DOHH2 (cell line): Measurements from ENCODE around the gene ICAM1.
"Not testable (repeated sequence)": the region's sequence is repeated elsewhere in the genome, so short reads cannot be mapped to it uniquely, and the experiment has no call there.

Experiments
- H3F3A ChIP-seq: fragments of 200-600 bp; sonication (generic), shearing (Covaris generic); 2 replicates; pipeline ENCODE4 v1.6.0; 2016; ENCODE audit warnings: antibody characterized with exemption, mild to moderate bottlenecking; ENCODE audit not compliant: control insufficient read depth, insufficient read depth
- H3K27ac ChIP-seq: fragments of 200-600 bp; sonication (generic); 2 replicates; pipeline ENCODE4 v1.5.1; 2014; ENCODE audit warnings: low read depth, mild to moderate bottlenecking, low read length, moderate library complexity
- H3K27me3 ChIP-seq: fragments of 200-600 bp; sonication (generic); 2 replicates; pipeline ENCODE4 v1.6.1; 2014; ENCODE audit warnings: mild to moderate bottlenecking, low read length, mixed read lengths; ENCODE audit not compliant: control insufficient read depth
- H3K36me3 ChIP-seq: fragments of 200-600 bp; sonication (generic); 2 replicates; pipeline ENCODE4 v1.6.1; 2014; ENCODE audit warnings: mild to moderate bottlenecking, low read length, moderate library complexity, mixed read lengths; ENCODE audit not compliant: control insufficient read depth
- H3K4me1 ChIP-seq: fragments of 200-600 bp; sonication (generic); 2 replicates; pipeline ENCODE4 v1.6.1; 2014; ENCODE audit warnings: mild to moderate bottlenecking, low read length, mixed read lengths; ENCODE audit not compliant: control insufficient read depth
- H3K4me2 ChIP-seq: fragments of 200-600 bp; sonication (generic); 2 replicates; pipeline ENCODE4 v1.6.0; 2014; ENCODE audit warnings: mild to moderate bottlenecking, low read length, moderate library complexity
- H3K4me3 ChIP-seq: fragments of 200-600 bp; sonication (generic); 2 replicates; pipeline ENCODE4 v1.5.1; 2014; ENCODE audit warnings: mild to moderate bottlenecking, low read length, mixed read lengths
- H3K79me2 ChIP-seq: fragments of 200-600 bp; sonication (generic); 2 replicates; pipeline ENCODE4 v1.6.1; 2014; ENCODE audit warnings: mild to moderate bottlenecking, low read length, mixed read lengths; ENCODE audit not compliant: control insufficient read depth
- H3K9me2 ChIP-seq: fragments of 200-600 bp; sonication (generic); replicated peaks from 2 replicates; pipeline ENCODE4 v1.6.1; 2014; ENCODE audit warnings: mild to moderate bottlenecking, low read length, mixed read lengths; ENCODE audit not compliant: control insufficient read depth
- H3K9me3 ChIP-seq: fragments of 200-600 bp; sonication (generic); 2 replicates; pipeline ENCODE4 v1.6.1; 2014; ENCODE audit warnings: antibody characterized with exemption, low read length, mixed read lengths; ENCODE audit not compliant: control insufficient read depth, insufficient read depth
- H4K20me1 ChIP-seq: fragments of 200-600 bp; sonication (generic); 2 replicates; pipeline ENCODE4 v1.6.0; 2014; ENCODE audit warnings: low read depth, mild to moderate bottlenecking, antibody characterized with exemption, low read length, moderate library complexity; ENCODE audit not compliant: control insufficient read depth, insufficient read depth
- EZH2phosphoT487 ChIP-seq: fragments of 200-600 bp; sonication (generic); IDR thresholded peaks from 2 replicates; pipeline ENCODE4 v1.6.1; 2017; ENCODE audit warnings: borderline replicate concordance, mild to moderate bottlenecking, antibody characterized with exemption, low read length, moderate library complexity, mixed read lengths
- TF ChIP-seq, protein P1 (sequence below): fragments of 200-600 bp; sonication (generic); IDR thresholded peaks from one replicate; pipeline ENCODE4 v1.5.1; 2014; ENCODE audit warnings: antibody characterized with exemption, mild to moderate bottlenecking, low read depth, low read length; ENCODE audit not compliant: poor library complexity, severe bottlenecking

ICAM1 gene

DNA sequence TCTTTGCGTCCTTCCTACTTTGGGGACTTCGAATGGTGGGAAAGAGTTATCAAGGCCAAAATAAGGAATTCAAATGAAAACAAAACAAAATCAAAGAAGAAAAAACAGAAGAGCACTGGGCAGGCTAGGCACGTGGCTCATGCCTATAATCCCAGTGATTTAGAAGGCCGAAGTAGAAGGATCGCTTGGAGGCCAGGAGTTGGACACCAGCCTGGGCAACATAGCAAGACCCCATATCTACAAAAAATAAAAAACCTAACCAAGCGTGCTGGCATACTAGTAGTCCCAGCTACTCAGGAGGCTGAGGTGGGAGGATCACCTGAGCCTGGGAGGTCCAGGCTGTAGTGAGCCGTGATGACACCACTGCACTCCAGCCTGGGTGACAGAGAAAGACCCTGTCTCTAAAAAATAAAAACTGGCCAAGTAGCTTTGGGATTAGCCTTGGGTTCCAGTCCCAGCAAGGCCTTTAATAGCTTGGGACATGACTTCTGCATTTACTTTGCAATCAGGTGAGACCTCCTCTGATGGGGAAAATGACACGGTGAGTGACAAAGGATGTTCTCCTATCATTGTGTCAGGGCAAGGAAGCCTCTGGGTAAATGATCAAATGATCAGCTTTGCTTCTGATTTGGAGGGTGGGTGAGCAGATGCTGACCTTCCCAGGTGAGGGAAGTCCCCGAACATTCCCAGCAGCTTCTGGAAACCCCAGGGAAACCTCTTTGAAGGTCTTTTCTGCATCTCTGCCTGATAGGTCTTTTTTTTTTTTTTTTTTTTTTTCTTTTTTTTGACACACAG lies 7.1 kb downstream of the ICAM1 start:
- Histone ChIP-seq H3F3A (no peaks in the 10 kb centered on the region), H3K4me2 (no peak overlapping the region), H3K9me2 (no peaks in the 10 kb centered on the region), H3K27me3 (no peaks in the 10 kb centered on the region), H3K4me3 (no peak overlapping the region), H3K27ac (no peak overlapping the region), H3K4me1 (peaks cover 8% of the 10 kb centered on the region), H3K36me3 (peaks cover 58% of the 10 kb centered on the region), H4K20me1 (no peaks in the 10 kb centered on the region; the same call in 1 of the 2 replicates), H3K9me3 (no peaks in the 10 kb centered on the region), H3K79me2 (peaks cover 29% of the 10 kb centered on the region)
- TF ChIP-seq, protein P1, sequence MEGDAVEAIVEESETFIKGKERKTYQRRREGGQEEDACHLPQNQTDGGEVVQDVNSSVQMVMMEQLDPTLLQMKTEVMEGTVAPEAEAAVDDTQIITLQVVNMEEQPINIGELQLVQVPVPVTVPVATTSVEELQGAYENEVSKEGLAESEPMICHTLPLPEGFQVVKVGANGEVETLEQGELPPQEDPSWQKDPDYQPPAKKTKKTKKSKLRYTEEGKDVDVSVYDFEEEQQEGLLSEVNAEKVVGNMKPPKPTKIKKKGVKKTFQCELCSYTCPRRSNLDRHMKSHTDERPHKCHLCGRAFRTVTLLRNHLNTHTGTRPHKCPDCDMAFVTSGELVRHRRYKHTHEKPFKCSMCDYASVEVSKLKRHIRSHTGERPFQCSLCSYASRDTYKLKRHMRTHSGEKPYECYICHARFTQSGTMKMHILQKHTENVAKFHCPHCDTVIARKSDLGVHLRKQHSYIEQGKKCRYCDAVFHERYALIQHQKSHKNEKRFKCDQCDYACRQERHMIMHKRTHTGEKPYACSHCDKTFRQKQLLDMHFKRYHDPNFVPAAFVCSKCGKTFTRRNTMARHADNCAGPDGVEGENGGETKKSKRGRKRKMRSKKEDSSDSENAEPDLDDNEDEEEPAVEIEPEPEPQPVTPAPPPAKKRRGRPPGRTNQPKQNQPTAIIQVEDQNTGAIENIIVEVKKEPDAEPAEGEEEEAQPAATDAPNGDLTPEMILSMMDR: no peak
- no peak for TF ChIP-seq EZH2phosphoT487

DNA sequence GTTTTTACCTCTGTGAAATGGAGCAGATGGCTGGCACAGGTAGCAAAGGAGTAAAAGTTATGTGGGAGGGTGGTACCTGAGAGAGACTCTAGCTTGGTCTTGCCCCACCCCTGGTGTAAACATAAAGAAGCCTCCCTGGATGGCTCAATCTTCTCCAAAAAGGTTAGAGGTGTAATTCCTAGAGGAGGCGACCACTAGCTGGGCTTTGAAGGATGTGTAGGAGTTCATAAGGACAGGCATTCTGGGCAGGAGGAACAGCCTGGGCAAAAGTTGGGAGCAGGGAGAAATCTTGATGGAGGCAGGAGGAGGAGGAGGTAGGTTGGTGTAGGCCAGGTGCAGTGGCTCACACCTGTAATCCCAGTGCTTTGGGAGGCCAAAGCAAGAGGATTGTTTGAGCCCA lies 8.0 kb downstream of the ICAM1 start:
- Histone ChIP-seq H3K9me2 (no peaks in the 10 kb centered on the region), H3K4me1 (0 out of 2 replicates have a peak, but pooled peaks cover 4% of the 10 kb centered on the region), H3K36me3 (peaks cover 66% of the 10 kb centered on the region), H3K27me3 (no peaks in the 10 kb centered on the region), H3K79me2 (peaks cover 23% of the 10 kb centered on the region), H3F3A (no peaks in the 10 kb centered on the region), H3K9me3 (no peaks in the 10 kb centered on the region), H3K4me2 (no peak overlapping the region), H4K20me1 (no peaks in the 10 kb centered on the region), H3K4me3 (no peak overlapping the region), H3K27ac (no peak overlapping the region)
- TF ChIP-seq, protein P1: no peak
- TF ChIP-seq EZH2phosphoT487: no peak

DNA sequence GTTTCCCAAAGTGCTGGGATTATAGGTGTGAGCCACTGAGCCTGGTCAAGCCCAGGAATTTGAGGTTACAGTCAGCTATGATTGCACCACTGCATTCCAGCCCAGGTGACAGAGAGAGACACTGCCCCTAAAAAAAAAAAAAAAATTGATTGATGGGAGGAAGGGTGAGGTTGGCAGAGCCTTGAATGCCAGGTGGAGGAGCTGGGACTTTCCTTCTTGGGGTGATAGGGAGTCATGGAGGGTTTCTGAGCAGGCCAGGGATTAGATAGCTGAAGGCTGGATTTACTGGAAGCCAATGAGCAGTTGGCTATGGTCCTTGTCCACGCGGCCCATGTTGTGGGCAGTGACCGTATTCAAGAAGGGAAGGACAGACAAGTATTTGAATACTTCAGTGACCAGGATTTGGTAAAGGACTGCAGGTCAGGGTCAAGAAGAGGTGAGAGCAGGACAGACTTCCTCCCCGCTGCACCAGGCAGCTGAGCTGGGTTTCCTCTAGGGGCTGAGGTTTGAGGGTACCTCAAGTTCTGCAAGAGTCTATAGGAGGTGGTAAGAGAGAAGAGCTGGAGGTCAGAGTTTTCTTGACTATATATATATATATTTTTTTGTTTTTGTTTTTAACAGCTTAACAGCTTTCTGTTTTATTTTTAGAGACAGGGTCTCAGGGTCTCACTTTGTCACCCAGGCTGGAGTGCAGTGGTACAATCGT lies 9.0 kb downstream of the ICAM1 start:
- Histone ChIP-seq H3K4me3 (no peak overlapping the region), H3K27ac (no peak overlapping the region), H3K9me3 (no peaks in the 10 kb centered on the region), H4K20me1 (no peaks in the 10 kb centered on the region), H3K79me2 (peaks cover 19% of the 10 kb centered on the region), H3K27me3 (no peaks in the 10 kb centered on the region), H3K4me1 (peaks cover 7% of the 10 kb centered on the region), H3K4me2 (no peak overlapping the region), H3F3A (no peaks in the 10 kb centered on the region), H3K36me3 (peaks cover 67% of the 10 kb centered on the region), H3K9me2 (no peaks in the 10 kb centered on the region)
- TF ChIP-seq EZH2phosphoT487: no peak
- TF ChIP-seq, protein P1: no peak

DNA sequence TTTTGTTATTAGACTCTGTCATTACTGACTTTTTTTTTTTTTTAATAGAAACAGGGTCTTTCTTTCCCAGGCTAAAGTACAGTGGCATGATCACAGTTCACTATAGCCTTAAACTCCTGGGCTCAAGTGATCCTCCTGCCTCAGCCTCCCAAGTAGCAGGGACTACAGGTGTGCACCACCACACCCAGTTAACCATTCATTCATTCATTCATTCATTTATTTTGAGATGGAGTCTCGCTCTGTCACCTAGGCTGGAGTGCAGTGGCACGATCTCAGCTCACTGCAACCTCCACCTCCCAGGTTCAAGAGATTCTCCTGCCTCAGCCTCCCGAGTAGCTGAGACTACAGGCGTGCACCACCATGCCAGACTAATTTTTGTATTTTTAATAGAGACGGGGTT lies 11.1 kb downstream of the ICAM1 start:
- H3K27ac ChIP-seq, H3K27me3 ChIP-seq, H3K9me3 ChIP-seq, H3K4me3 ChIP-seq, H3K4me2 ChIP-seq, H4K20me1 ChIP-seq, H3K9me2 ChIP-seq: not testable (repeated sequence)
- Histone ChIP-seq H3K79me2 (peaks cover 14% of the 10 kb centered on the region), H3K36me3 (peaks cover 75% of the 10 kb centered on the region), H3F3A (peaks cover 15% of the 10 kb centered on the region), H3K4me1 (peaks cover 28% of the 10 kb centered on the region)
